ENCODE results near the gene PIP5K1B.
A peak's percentile ranks its signal among the peaks of the same experiment; 100 is the strongest.
"Not testable (repeated sequence)": the region's sequence is repeated elsewhere in the genome, so short reads cannot be mapped to it uniquely, and the experiment has no call there.

The PIP5K1B gene

DNA sequence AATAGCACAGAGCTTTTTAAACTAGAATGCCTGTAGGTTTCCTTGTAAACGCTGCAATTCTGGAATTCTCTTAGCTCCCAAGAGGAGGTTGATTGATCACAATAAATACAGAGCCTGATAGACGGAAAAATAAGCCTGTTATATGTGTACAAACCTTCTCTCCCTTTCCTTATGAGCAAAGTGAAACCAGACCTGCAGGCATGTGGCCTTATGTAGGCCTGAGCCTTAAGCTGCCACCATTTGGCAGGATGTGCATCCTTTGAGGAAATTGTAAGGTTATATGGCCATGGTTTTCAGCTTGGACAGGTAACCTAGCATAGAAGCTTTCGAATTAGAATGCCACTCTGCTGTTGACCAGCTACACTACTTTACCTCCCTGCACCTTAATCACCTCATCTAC is 259.7 kb downstream of the PIP5K1B start:
- no peak for DNase-seq

DNA sequence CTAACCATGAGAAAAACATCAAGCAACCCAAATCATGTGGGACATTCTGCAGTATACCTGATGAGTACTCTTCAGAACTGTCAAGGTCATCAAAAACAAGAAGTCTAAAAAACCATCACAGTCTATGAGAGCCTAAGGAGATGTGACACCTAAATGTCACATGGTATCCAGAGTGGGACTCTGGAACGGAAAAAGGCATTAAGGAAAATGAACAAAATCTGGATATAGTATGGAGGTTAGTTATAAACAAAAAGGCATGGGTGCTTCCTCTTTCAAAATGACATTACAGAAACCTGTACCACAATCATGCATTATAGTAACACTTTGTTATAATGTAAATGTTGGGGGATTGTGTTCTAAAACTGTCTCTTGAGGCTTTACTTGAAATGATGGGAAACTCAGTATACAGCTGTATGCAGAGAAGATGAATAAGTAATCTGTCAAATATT is 261.5 kb downstream of the PIP5K1B start:
- no peak for DNase-seq

DNA sequence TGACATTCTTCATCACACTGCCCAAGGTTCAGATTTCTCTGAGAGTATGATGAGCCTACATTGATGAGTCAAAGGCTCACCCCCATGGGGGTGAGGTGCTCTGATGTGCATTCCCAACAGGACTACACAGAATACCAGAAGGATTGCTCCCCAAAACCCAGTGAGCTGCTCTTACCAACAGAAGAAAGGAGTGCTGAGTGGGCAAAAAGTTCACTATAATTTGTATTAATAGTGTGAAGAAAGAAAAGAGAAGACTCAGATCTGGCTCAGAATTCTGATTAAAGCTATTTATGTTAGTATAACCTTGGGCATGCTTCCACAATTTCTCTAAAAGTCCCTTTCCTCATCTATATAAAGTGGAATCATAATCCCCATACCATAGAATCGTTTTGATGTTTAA is 262.8 kb downstream of the PIP5K1B start:
- DNase-seq, result no peak

DNA sequence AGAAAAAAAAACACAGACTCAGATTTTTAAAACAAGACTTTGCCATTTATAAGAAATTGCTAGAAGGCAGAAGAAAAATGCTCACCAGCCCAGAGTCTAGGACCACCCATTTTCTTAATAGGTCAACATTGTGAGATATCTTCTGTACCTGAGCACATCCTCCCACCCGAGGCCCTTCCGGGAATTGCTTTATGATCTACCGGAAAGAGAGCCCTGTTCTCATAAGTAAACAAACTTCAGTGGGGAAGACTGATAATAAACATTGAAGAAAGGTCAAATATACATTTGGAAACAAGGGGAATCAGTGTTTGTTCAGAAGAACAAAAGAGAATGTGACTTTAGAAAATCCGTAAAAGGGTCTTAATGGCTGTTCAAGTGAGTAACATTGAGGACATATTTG is 264.5 kb downstream of the PIP5K1B start:
- no peak for DNase-seq

DNA sequence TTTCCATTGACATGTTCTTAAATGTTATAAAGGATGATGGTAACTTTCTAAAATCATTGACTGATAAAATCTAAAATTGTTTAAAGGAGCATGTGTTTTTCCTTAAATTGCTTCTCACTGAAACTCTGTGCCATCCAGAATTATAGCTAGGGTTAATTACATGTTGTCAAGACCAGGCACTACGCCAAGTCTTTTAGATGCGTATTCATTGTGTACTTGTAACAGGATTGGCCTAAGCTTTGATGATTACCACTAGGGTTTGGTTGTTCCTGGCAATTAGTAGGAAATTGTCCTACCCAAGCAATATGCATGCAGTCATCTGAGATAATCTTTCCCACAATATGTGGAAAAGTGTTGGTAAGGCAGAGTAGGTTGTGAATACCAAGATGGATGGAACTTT is 265.1 kb downstream of the PIP5K1B start:
- DNase-seq, result no peak

DNA sequence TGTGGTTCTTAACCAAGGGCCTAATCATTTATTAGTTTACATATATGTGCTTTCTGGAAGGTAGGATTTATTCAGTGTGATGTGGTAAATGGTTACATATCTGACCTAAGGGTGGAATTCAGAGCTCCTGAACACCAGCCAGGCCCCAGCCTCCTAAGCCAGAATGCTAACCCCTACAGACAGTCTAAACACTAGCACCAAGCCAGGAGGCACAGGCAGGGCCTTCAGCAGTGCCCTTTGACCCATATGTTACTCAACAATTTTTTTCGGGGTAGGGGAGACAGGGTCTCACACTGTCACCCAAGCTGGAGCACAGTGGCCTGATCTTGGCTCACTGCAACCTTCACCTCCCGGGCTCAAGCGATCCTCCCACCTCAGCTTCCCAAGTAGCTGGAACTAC is 268.6 kb downstream of the PIP5K1B start:
- no peak for DNase-seq

DNA sequence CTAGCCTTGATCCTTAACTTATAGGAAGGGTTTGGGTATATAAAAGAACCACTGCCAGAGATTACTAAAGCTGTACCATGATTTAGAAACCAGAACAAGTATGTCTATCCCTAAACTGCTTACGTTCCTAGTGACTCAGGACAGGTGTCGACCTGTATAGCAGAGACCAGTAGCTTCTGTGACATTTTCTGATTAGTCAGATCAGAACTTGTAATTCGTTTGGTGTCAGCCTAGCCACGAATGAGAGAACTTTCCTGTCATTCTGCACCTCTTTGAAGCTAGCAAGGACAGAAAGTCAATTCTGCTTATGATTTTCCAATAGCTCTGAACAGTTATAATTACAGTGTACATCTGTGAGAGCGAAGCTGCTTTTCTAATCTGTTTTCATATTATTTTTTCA is 269.4 kb downstream of the PIP5K1B start:
- no peak for DNase-seq

DNA sequence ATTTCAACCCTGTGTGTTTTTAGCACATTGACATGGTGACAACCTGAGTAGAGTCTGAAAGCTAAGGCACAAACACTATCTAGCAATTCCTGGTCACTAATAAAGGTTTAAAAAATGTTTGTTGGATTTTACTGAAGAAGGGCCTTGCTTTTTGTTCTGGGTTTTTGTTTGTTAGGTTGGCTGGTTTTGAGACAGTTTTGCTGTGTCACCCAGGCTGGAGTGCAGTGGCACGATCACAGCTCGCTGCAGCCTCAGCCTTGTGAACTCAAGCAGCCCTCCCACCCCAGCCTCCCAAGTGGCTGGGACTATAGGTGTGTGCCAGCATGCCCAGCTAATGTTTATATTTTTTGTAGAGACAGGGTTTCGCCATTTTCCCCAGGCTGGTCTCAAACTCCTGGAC is 269.9 kb downstream of the PIP5K1B start:
- DNase-seq, result no peak

DNA sequence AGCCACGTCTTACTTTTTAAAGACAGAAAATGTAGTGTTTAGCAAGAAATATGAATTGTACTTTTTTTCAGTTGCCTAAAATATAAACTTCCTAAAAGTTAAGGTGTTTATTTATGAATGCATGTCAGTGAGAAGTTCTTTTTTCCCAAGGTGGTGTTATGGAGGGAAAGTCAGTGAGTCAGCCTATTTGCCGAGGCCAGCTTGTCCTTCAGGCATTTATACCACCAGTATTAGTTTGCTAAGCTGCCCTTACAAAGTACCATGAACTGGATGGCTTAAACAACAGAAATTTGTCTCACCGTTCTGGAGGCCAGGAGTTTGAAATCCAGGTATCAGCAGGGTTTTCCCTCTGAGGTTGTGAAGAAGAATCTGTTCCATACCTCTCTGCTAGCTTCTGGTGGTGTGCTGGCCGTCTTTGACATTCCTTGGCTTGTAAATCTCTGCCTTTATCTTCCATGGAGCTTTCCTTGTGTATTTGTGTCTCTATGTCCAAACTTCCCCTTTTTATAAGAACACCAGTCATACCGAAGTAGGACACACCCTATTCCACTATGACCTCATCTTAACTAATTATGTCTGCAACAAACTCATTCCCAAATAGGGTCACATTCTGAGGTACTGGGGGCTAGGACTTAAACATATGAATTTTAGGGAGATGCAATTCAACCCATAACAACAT is 270.5 kb downstream of the PIP5K1B start:
- DNase-seq, result no peak

DNA sequence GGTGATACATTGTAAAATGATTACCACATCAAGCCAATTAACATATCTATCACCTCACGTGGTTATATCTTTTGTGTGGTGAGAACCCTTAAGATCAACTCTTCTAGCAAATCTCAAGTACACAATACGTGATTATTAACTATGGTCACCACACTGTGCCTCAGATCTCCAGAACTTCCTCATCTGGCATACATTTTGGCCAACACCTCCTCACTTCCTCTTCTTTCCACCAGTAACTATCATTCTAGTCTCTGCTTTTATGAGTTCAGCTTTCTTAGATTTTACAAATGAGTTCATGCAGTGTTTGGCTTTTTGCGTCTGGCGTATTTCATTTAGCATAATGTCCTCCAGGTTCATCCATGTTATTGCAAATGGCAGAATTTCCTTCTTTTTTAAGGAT is 273.0 kb downstream of the PIP5K1B start:
- no peak for DNase-seq

DNA sequence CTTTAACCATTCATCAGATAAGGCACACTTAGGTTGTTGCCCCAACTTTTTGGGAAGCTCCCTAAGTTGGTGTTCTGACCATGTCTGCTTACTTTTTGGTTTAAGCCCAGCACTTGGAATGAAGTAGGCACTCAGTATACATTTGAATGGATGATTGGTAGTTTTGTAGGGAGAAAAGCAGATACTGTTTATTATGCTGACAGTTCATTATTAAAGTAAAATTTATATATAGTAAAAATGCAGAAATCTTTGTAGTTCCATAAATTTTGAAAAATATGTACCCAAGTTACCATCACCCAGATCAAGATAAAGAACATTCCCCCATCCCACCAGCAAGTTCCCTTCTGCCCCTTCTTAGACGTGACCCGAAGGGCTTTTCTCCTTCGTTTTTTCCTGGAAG is 273.5 kb downstream of the PIP5K1B start:
- no peak for DNase-seq

DNA sequence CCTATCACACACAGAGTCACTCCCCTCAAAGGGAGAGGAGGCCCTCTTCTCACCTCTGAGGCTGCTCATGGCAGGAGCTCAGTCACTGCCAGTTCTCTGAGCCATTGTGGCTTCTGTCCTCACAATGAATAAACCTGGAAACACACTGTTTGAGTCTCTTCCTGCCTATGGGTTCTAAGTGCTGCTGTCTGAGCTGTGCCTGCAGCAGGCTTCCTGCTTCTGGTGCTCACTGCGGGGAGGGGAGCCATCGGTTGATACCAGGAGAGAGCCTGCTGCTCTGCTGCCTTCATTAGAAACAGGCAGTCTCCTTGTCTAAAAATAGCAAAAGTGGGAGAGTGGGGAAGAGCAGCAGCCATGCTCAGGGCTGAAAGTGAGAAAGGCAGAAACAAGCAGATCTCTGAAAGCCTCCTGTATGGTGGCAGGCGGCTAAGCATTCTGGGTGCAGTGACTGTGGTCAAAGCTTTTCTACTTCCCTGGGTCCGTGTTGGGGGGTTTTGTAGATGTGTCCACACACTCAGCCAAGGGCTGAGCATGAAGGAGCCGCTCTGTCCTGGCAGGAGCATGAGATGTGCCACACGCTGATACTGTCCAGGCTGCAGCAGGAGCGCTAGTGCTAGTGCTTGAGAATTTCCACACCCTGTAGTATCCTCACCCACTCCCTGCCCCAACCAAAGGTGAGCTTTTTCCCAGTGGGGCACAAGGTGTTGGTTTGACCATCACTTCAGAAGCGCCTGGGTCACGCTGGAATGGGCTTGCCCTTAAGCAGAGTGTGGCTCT is 274.7 kb downstream of the PIP5K1B start:
- DNase-seq, result peak; percentile 48

DNA sequence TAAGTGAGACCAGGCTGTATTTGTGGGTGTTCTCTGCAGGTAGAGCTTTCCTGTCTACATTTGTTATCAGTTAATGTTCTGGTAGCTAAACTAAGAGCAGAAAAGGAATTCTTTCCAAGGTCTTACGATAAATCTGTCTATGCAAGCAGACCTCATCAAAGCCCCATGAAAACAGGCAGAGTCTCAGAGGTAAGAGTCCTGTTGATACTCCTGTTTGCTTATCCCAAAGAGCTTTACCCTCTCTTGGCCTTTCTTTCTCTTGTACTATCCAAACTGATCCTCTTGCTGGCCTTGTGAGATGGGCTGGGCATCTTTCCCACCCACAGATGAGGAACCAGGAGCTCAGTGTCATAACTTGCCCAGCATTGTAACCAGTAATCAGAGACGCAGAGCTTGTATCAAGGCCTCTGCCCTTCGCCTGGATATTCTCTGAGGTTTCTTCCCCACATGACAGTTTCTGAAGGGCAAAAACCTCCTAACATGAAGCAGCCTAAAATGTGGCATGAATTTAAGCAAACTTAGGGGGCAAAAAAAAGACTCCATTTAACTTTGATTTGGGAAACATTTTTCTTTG is 275.4 kb downstream of the PIP5K1B start:
- no peak for DNase-seq

DNA sequence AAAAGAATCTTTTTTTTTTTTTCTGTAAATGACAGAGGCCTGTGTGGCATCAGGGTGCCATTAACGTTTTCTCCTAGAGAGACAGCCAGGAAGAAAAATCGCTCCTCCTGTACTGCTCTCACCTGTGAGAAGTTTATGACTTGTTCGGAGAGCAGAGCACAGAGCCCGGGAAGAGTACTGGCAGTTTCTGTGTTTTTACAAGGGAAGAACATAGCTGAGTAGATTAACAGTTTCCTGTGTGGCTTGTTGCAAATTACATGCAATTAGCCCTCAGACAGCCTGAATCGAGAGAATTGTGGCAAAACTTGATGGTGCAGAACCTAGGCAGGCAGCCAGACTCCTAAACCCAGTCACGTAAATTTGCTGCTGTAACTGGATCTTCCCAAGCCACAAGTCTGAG is 276.7 kb downstream of the PIP5K1B start:
- no peak for DNase-seq

DNA sequence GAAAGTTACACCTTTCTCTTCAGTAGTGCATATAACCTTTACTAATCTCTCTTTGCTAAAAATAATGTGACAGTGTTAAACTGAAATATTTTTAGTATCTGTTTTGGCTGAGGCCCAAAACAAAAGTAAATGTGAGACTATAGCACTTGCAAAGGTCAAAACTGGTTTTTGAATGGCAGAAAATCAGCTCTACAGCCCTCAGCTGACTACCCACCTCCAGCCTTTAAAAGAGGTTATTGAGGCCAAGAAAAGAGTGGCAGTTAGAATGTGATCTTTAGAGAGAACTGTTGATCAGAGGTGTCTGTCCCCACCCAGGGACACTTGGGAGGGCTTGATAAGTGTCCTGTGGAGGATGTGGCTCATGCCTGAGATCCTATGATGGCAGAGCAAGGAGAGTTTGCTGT is 278.0 kb downstream of the PIP5K1B start:
- DNase-seq, result no peak

DNA sequence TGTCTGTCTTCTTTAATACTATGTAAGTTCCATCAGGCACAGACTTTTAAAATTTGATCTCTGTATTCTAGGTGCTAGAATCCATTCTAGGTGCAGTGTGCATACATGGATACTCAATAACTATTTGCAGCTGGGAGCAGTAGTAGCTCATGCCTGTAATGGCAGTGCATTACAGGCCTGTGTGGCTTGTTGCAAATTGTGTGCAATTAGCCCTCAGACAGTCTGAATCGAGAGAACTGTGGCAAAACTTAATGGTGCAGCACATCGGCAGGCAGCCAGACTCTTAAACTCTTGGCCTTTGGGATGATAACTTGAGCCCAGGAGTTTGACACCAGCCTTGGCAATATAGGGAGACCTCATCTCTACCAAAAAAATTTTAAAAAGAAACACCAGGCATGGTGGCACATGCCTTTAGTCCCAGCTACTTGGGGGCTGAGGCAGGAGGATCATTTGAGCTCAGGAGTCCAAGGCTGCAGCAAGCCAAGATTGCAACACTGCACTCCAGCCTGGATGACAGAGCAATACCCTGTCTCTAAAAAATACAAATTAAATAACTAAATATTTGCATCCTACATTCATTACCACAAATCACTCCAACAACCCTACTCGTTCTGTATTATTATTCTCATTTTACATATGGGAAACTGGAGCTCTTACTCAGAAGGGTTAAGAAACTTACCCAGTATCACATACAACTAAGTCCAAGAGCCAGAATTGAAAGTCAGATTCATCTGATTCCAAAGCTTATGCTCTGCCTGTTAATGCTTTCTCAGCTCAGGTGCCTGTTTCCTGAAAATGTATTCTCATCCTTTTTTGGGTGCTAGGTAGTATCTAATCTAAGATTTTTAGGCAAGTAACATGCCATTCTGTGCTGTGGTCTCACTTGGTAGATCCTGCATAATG is 278.7 kb downstream of the PIP5K1B start:
- no peak for DNase-seq

DNA sequence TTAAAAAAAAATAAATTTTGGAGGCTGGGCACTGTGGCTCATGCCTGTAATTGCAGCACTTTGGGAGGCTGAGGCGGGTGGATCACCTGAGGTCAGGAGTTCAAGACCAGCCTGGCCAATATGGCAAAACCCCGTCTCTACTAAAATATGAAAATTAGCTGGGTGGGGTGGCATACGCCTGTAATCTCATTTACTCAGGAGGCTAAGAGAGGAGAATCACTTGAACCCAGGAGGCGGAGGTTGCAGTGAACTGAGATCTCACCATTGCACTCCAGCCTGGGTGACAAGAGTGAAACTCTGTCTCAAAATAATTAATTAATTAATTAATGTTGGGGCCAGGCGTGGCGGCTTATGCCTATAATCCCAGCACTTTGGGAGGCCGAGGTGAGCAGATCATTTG is 281.9 kb downstream of the PIP5K1B start:
- DNase-seq, result not testable (repeated sequence)

DNA sequence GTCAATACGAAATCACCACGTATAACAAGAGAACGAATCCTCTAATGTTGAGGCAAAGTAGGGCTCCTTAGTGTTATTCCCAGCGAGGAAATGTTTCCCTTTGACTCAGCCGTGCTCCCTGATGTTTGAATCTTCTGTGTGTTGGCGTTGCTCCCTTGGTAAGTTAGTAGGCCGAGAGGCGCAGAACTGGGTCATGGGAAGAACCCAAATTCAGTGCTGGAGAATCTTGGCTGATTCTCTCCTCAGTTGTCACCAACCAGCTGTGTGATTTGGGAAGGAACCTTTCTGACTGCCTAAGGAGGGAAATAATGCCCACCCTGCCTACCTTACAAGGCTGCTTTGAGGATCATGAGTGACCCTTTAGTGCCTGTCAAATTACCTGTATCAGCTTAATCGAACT is 286.4 kb downstream of the PIP5K1B start:
- DNase-seq, result no peak

DNA sequence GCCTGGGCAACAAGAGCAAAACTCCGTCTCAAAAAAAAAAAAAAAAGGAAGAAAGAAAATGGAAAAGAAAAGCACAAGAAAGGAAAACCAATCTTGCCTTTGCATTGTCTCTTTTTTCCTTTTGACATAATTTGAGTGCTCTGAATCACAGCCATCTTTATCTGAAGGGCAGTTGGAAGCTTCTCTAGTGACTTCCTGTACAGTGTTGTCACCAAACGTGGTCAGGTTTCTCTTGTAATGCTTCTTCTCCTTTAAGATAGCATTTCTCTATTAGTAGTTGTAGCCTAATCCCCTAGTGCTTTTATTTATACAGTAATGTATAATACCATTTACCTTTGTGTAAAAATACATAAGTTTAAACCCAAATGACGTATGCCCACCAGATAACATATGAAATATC is 290.7 kb downstream of the PIP5K1B start:
- no peak for DNase-seq

DNA sequence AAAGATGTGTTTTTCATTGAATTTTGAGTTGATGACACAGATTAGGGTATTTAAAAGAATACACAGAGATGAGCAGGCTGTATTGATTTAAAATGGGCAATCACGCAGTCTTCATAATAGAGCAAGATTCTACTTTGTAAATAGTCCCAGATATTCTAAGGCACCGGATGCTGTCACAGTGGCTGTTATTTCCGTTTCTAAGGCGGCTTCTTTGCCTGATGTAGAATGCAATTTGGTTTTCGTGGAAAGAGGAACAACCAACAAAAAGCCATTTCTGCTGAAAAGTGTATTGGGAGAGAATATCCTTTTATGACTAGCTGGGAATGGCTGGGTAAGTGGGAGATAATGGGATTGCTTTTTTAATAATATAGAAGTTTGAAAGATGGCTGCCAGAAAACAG is 291.4 kb downstream of the PIP5K1B start:
- no peak for DNase-seq

DNA sequence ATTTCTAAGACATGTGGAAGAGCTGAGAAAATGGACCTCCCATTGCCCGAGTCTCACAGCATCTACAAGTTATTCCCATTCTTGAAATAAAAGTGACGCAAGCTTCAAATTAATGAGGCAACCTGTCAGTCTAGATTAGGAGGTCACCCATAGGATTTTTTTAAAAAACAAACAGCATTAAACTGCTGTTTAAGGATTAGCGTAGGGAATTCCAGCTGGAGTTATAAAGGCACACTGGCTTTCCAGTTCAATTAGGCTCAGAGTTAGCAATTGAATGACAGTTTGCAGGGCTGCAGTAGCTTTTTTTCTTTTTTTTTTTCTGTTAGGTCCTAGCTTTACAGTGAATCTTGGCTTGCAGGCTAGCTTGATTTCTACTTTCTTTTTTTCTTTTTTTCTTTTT is 292.6 kb downstream of the PIP5K1B start:
- DNase-seq, result no peak

DNA sequence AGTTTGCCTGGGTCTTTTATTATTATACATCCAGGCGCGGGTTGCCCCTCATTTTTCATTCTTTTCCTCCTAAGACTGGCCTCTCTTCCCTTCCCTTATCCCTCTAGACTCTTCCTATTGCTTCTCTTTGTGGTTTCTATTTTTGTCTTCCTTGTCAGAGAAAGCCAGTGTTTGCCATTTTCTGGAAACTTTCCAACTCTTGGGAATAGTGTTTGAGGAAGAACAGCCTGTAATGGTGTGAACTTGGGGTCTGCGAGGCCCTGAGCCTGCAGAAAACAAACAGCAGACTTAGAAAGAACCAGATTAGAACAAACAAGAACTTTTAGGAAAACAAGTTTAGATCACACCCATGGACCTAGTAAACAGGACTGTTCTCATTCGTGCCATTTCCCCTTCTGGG is 293.3 kb downstream of the PIP5K1B start:
- no peak for DNase-seq

DNA sequence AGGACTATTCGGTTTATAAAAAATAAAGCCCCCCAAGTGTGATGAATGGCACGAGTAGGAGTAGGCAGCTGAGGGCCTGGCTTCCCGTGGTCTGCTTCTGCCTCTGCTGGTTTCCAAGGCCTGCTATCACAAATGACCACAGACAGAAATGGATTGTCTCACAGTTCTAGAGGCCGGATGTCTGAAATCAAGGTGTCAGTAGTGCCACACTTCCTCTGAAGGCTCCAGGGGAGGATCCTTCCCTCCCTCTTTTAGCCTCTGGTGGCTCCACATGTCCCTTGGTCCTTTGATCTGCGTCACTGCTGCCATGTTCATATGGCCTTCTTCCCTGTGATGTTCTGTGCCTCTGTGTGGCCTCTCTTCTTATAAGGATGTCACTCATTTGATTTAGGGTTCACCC is 293.8 kb downstream of the PIP5K1B start:
- no peak for DNase-seq

All from stimulated activated CD8-positive, alpha-beta memory T cell treated with anti-CD3 and anti-CD28 coated beads, Interleukin-4, amount 100 ng/mL, for 48 hours (primary cell).